Measurements from ENCODE around the gene STOML3.
"Not testable (repeated sequence)": the region's sequence is repeated elsewhere in the genome, so short reads cannot be mapped to it uniquely, and the experiment has no call there.

The STOML3 gene, protein sequence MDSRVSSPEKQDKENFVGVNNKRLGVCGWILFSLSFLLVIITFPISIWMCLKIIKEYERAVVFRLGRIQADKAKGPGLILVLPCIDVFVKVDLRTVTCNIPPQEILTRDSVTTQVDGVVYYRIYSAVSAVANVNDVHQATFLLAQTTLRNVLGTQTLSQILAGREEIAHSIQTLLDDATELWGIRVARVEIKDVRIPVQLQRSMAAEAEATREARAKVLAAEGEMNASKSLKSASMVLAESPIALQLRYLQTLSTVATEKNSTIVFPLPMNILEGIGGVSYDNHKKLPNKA

DNA sequence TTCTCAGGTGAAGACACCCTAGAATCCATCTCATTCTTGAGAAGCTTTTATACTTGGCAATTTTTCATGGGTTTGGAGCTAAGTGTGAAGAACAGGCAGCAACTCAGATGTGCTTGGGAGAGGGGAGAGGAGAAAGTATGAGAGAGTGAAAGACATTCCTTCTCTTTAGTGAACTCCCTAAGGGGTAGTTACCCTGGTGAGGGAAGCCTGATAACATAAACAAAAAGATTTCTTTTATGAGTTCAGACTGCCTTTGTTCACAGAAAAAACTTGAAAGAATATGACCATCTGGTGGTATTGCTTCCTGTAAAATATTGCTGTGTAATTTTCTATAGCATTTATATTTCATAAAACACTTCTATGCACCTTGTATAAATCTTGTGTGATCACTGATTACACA is at the start of gene STOML3:
Gene STOML3 (minus strand): TSS at position 139 of the 400 bp plus-strand sequence. CDS start 110 bp downstream, at position 29.
- DNase-seq (ENCODE audit: low spot score): peak; percentile 39

DNA sequence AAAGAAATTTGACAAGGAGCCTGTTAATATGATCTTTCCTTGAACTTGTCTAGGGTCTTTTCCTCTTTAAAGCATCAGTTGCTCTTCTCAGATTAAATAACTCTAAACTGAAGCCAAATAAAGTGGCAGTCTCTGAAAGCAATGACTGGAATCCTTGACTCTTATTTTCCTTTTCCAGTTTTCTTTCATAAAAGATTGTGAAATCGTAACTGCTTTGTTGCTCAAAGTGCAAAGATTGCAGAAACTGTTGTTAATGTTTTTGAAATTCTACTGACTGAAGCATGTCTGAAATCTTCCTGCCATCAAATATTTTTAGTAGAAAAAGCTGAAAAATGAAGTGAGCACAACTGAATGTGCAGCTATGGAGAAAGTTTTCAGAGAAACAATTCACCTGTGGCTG is 49.6 kb upstream of the STOML3 start:
- no peak for DNase-seq (ENCODE audit: low spot score)

DNA sequence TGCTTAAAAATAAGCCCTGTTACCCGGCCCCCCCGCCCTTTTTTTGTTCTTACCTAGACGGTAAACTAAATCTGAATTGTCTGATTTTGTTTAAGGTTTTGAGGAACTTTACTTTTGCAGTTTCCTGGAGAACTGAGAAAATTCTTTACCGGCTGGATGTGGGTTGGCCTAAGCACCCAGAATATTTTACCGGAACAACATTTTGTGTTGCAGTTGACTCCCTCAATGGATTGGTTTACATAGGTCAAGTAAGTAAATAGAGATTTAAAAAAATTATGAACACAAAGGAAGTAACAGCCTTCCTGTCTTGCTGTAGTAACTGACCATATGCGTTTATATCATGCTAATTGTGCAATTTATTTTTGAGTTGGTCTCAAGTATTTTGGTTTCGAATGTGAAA is 48.4 kb upstream of the STOML3 start:
- DNase-seq (ENCODE audit: low spot score): no peak

DNA sequence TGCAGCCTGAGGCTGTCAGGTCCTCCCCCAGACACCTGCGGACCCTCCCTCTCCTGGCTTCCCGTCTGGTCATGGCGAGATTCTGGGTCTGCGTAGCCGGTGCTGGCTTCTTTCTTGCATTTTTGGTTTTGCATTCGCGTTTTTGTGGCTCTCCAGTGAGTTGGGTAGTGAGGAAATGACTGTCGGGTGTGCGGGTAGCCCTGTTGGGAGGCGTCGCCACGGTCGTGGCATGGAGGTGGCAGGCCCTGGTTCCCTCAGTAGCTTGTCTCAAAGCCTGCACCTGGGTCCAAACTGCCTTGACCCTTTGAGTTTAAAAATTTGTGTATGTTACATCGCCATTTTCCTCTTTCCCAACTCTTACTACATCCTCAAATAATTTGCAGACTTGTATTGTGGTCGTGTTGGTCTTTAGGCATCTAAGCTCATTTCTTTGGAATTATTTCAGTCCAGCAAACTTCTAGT is 48.0 kb upstream of the STOML3 start:
- no peak for DNase-seq (ENCODE audit: low spot score)

DNA sequence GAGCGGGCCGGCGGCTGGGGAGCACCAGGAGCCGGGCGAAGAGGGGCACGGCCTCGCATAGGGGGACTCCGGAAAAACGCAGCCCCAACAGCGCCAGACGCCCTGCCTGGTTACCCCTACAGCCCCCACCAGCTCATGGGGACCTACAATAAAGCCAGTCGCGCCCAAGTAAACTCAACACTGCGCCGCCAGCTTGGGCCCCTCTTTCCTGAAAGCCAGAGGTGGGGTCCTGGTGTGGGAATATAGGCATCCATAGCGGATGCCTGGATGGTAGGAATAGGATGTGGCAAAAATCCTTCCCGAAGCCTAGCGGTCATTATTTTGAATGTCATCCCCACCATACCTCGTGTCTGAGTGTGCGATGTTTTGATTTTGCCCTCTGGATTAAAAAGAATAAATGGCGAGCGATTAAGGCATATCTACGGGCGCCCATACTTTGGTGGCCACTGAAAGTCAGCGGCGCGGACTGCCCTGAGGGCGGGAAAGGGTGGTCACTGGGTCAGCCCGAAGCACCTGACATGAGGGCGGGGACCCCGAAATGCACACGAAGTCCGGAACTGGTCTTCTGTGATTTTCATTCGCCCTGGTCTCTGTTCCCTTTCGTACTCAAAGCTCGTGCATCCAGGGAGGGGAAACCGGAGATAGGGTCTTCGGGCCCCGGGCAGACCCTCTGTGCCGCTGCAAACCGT is 47.4 kb upstream of the STOML3 start, which contains the start of the genes NHLRC3 and PROSER1:
Gene NHLRC3 (plus strand): TSS at position 577 of the 689 bp plus-strand sequence. CDS start 184 bp downstream, outside the sequence.
Gene PROSER1 (minus strand): TSS at position 210 of the 689 bp plus-strand sequence. CDS start 847 bp downstream, outside the sequence.
- peak; percentile 39 for DNase-seq (ENCODE audit: low spot score)

DNA sequence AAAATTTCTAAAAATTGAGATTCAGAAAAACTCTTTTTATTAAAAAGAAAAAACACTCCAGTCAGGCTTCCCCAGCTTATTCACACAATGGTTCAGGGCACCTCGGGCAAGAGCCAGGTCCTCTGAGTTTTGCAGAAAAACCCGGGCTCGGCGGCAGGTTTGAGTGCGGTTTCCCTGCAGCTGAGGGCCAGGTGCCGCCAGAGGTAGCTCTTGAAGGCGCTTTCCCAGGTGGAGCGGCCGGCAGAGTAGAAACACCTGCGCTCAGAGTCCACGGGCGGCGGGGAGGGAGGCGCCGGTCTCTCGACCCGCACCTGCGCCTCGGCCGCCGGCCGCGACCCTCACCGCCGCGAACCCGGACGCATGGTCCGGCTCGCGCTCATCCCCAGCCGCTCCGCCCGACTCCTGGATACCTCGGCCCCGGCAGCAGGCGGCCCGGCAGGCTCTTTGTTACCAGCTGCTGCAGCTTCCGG is 46.8 kb upstream of the STOML3 start:
- no peak for DNase-seq (ENCODE audit: low spot score)

DNA sequence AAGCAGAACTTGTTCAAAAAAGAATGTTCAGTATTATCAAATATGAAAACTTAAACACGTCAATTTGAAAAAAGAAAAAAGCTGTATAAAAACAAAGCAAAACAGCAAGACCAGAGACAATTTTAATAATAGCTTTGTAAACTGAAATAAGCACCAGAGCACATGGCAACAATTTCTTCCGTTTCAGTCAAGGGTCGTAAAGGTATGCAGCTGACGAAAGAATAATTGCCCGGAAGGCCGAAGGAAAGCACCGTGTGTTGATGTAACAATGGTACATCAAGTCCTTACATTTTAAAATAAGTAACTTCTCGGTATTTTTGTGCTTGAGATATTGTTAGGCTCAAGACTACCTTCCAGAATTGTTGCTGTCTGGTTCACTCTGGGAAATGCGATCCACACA is 45.6 kb upstream of the STOML3 start:
- DNase-seq (ENCODE audit: low spot score): no peak

DNA sequence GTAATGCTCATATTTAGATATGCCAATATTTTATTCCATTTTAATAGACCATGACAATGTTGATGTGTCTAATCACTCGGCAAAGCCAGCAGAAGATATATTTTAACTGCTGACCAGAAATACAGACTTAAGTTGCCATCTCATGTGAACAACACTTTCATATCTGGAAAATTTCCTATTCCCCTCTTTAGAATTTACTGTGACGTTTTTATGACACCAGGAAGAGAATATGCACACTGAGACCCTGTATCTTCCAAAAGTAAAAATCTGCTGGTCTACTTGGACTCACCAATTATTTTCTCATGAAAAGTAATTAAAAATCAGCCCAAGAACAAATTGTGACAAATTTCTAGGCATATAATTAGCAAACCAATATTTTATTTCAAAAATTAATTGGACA is 45.2 kb upstream of the STOML3 start:
- DNase-seq (ENCODE audit: low spot score): no peak

DNA sequence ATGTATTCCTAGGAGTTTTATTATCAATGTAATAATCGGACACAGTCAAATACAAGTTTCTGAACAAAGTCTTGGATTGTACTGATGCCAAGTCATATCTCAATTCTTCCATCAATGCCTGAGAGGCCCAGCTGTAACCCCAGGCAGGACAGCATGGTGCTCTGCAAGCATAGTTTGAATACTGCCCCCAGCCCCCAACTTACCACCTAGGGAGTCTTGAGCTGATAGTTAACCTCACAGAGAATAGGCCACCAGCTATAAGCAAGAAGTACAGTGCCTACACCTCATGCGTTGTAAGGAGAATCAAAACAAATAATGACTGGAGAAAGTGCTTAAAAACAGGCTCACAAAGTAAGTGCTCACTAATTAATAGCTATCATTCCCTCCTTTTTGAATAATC is 44.6 kb upstream of the STOML3 start:
- DNase-seq (ENCODE audit: low spot score): no peak

DNA sequence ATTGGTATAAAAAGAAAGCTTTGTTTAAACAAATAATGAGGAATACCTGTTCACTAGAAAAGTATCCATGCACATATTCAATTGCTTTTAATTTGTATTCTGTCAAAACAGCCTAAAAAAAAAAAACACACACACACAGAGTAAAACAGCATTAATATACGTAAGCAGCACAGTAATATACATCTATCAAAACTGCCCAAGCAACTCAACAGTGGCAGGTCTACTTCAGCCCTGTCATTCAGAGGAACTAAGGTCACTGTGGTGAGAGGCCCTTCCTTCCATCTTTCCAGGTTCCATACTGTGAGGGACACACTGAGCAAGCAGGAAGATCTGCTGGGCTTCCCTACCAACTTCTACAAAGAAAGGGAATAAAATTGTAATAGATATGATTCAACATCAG is 43.5 kb upstream of the STOML3 start:
- no peak for DNase-seq (ENCODE audit: low spot score)

DNA sequence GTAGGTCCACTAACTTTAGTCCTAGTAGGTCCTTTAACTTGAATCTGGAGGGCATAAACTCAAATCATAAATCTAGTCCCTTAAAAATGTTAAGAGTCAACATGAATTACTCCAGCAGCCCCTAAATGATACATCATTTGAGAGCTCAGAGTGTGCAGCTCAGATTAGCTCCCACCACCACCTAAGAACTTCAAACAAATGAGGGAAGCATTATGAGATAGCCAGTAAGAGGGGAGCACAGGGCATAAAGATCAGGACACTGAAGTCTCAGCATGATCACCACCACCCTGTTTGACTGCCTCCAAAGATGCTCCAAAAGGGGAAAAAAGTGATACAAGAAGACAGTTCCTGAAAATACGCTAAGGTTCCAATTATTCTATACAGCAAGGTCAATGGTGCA is 41.5 kb upstream of the STOML3 start:
- DNase-seq (ENCODE audit: low spot score): no peak

DNA sequence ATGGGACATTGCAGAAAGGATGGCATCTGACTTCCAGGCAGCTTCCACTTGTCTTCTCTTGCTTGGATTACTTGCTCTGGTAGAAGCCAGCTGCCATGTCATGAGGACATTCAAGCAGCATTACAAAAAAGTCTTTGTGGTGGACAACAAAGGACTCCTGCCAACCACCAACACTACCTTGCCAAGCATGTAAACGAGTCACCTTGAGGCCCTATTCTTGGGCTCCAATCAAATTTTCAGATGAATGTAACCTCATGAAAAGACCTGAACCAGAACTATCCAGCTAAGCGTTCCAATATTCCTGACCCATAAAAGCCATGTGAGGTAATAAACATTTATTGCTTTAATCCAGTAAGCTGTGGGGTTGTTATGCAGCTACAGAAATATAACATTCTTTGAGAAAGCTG is 34.8 kb upstream of the STOML3 start:
- DNase-seq (ENCODE audit: low spot score): no peak

DNA sequence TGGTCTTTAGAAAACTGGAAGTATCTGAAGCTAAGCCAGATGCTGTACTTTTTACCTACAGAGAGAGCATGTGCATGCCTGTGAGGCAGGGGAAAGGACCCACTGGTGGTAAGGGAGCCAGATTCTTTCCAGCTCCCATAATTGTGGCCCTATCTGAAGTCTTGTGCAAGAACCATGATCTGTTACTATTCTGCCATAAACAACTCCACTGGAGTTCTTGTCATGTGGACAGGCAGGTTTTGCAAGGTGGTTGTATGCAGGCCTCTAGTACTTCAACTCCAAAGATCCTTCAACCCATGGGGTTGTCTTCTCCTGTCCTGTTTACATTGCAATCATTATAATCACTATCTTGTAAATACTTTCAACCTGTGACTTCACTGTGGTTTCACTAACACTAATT is 33.1 kb upstream of the STOML3 start:
- DNase-seq (ENCODE audit: low spot score): no peak

DNA sequence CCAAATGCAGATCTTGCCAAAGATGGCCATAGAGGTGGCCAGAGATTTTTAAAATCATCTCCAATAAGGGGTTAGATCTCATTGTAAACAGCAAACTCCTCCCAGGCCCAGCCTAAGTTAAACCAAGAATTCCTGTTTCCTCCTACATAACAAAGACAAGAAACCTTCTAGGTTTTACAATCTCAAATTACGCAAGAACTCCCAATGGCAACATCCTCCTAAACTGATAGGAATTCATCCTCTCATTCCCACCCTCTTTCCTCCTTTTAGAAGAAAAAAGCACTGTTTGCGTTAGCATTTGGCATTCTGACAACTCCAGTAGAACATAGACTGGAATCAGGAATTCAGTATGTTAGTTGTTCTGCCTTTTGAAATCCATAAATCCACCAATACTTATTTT is 32.7 kb upstream of the STOML3 start:
- DNase-seq (ENCODE audit: low spot score): no peak

DNA sequence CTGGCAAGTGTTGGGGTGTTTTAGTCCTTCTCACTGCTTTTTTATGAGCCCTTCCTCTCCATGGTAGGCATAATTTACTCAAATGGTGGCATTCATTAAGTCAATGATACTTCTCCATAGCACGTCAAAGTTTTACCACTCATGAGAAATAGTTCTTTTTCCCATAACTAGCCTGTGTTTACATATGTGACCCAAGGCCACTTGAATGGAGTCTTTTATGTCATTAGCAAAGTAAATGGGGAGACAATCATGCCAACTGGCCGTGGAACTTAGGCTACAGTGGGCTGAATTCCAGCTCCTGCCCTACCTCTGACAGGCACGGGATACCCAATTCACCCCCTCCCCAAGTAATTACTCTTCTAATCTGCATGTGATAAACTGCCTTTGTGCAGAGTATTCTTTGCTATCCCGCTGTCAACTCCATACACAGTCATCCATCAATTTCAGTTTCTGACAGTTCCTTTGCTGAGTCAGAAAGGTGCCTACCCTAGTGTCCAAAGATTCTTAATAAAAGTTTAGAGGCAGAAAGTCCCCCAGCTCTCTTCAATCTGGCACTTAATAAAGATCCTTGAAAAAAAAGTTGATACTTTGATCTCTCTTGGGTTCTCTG is 30.3 kb upstream of the STOML3 start:
- no peak for DNase-seq (ENCODE audit: low spot score)

DNA sequence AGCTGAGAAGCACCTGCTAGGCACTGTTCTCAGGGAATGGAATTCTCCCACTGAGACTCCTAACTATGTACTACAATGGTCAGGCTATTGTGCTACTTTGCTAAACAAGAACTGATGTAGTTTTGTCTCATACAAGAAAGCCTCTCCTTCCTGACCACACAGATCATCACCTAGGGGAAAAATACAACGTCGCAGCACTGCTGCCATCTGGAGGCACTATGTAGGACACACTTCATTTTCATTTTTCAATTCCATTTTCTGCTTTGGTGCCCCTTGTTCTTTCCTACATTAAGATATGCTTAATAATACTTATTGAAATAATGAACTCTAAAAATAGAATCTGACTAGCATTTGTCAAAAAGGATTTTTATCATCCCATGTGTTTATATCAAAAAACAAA is 26.2 kb upstream of the STOML3 start:
- DNase-seq (ENCODE audit: low spot score): peak; percentile 29

DNA sequence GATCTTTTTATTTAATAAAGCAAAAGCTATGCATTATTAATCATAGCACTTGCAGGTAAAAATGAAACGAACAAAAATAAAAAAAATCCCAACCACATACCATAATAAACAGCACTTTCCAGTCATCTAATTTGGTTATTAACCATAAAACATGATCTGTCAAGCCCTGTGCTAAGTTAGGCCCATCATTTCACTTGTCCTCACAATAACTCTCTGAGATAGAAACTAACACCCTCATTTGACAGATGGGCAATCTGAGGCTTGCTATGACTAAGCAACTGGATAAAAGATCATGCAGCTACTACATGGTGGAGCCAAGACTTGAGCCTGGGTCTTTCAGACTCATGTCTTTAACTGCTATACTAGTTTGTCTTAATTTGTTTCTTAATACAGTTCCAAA is 25.5 kb upstream of the STOML3 start:
- no peak for DNase-seq (ENCODE audit: low spot score)

DNA sequence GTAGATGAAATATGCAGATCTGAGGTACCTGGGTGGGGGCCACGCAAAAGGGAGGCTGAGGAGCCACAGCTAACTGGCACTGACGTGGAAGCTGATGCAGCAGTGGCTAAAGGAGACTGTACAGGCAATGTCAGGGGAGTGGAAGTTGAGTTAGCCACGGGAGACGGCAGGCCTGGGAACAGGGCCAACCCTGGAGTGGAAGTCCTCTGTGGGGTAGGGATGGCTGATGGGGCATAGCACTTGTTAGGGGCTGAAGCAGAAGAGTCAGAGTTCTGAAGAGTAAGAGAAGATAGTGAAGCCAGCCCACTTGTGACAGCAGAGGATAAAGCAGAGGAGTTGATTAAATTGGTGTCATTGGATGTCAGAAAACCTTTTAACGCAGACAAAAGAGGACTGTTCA is 22.8 kb upstream of the STOML3 start:
- no peak for DNase-seq (ENCODE audit: low spot score)

DNA sequence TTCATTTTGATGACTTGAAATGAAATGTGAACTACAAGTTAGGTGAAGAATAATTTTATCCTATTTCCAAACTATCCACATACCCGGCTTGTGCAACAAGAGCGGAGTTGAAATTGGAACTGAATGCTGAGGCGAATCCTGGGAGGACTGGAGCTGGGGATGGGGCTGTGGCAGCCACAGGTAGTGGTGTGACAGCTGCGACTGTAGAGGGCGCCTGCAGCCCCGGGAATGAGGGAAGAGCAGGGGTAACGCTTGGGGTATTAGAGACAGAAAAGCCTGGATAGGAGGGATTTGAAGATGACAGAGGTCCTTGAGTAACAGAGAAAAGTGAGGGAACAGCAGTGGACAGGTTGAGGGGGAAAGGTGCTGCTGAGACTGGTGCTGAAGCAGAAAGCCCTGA is 22.0 kb upstream of the STOML3 start:
- DNase-seq (ENCODE audit: low spot score): no peak

DNA sequence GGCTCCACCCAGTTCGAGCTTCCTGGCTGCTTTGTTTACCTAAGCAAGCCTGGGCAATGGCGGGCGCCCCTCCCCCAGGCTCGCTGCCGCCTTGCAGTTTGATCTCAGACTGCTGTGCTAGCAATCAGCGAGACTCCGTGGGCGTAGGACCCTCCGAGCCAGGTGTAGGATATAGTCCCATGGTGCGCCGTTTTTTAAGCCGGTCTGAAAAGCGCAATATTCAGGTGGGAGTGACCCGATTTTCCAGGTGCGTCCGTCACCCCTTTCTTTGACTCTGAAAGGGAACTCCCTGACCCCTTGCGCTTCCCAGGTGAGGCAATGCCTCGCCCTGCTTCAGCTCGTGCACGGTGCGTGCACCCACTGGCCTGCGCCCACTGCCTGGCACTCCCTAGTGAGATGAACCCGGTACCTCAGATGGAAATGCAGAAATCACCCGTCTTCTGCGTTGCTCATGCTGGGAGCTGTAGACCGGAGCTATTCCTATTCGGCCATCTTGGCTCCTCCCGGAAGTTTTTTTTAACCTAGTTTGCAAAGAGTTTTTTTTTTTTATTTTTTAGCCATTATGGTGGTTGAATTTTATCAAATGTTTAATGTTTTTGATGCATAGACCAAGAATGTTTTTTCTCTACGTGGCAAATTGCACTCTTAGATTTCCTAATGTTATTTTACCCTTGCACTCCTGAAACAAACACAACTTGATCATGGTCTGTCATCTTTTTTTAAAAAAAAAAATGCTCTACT is 15.9 kb upstream of the STOML3 start:
- DNase-seq (ENCODE audit: low spot score): not testable (repeated sequence)

DNA sequence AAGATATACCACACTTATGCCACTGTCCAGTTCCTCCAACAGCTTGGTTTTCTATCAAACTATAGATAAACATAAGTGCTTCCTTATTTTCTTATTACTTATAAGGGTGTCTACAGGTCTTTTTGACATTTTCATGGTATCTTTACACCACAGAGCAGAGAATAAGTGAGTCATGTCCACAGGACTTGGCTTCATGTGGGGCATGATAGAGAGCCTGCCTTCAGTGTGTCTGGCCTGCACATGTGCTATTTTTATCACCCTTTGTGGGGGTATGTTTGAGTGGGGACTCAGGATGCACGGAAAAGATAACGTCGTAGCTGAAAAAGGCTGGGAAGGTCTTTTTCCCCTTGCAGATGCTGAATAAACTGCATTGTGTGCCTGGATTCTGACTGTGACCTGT is 8.1 kb upstream of the STOML3 start:
- DNase-seq (ENCODE audit: low spot score): no peak

DNA sequence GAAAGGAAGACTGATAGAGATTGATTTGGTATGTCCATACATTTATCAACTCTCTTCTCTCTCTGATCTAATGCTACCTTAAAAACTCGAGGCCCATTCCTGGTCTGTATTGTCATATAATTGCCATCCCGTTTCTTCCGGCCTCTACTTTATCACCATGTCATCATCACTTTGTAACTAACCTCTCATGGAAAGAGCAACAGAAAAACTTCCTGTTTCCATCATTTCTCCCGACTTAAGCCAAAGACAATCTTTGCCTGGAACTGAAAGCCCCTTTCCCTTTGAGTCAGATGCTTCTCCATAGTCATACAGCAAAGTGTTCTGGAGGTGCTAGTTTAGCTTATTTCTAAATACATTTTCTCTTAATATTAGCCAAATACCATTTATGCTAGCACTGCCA is 2.8 kb upstream of the STOML3 start:
- DNase-seq (ENCODE audit: low spot score): no peak

Measured in COLO829 (cell line).